H9 (cell line): ENCODE results near the gene CEP131. TPM values are rescaled to one million over a fixed set of nuclear protein-coding genes. Genes with fewer than 3 reads are reported as not detected.

Source experiments
- DNase-seq: peaks from one replicate; pipeline ENCODE4 v3.0.0-alpha.2; 2017
- H2AFZ ChIP-seq: one replicate; pipeline ENCODE4 v1.6.1; 2013; ENCODE audit warnings: mild to moderate bottlenecking, low read length, control low read depth, moderate library complexity
- H2AK5ac ChIP-seq: 2 replicates; pipeline ENCODE4 v1.6.1; 2013; ENCODE audit warnings: low read length, control low read depth, mixed read lengths; ENCODE audit not compliant: insufficient read length
- H2BK120ac ChIP-seq: one replicate; pipeline ENCODE4 v1.6.1; 2013; ENCODE audit warnings: low read depth, mild to moderate bottlenecking, low read length, control low read depth, inconsistent platforms; ENCODE audit not compliant: poor library complexity, severe bottlenecking
- H2BK12ac ChIP-seq: 2 replicates; pipeline ENCODE4 v1.6.1; 2013; ENCODE audit warnings: low read length, control low read depth, mixed read lengths, low read depth; ENCODE audit not compliant: insufficient read length
- H2BK15ac ChIP-seq: 2 replicates; pipeline ENCODE4 v1.6.1; 2013; ENCODE audit warnings: low read depth, low read length, control low read depth
- H2BK20ac ChIP-seq: one replicate; pipeline ENCODE4 v1.6.1; 2013; ENCODE audit warnings: low read depth, mild to moderate bottlenecking, low read length, control low read depth, inconsistent platforms; ENCODE audit not compliant: poor library complexity, severe bottlenecking
- H2BK5ac ChIP-seq: 2 replicates; pipeline ENCODE4 v1.6.1; 2013; ENCODE audit warnings: low read length, control low read depth, mixed read lengths; ENCODE audit not compliant: insufficient read length
- H3K14ac ChIP-seq: 2 replicates; pipeline ENCODE4 v1.6.1; 2013; ENCODE audit warnings: low read length, control low read depth; ENCODE audit not compliant: insufficient read depth
- H3K18ac ChIP-seq: 2 replicates; pipeline ENCODE4 v1.6.1; 2013; ENCODE audit warnings: low read depth, mild to moderate bottlenecking, mixed read lengths, low read length, control low read depth; ENCODE audit not compliant: insufficient read length
- H3K23ac ChIP-seq: 2 replicates; pipeline ENCODE4 v1.6.1; 2013; ENCODE audit warnings: low read length, control low read depth, mixed read lengths, low read depth; ENCODE audit not compliant: insufficient read length
- H3K23me2 ChIP-seq: 2 replicates; pipeline ENCODE4 v1.6.1; 2013; ENCODE audit warnings: low read depth, mild to moderate bottlenecking, mixed read lengths, low read length, control low read depth; ENCODE audit not compliant: insufficient read length, poor library complexity, severe bottlenecking
- H3K27ac ChIP-seq: 2 replicates; pipeline ENCODE4 v1.5.1; 2013; ENCODE audit warnings: low read length, control low read depth, mixed read lengths, low read depth; ENCODE audit not compliant: insufficient read length
- H3K27me3 ChIP-seq: 2 replicates; pipeline ENCODE4 v1.6.1; 2013; ENCODE audit warnings: low read length, control low read depth, inconsistent platforms; ENCODE audit not compliant: insufficient read depth
- H3K4ac ChIP-seq: 2 replicates; pipeline ENCODE4 v1.6.1; 2013; ENCODE audit warnings: low read depth, mild to moderate bottlenecking, control low read depth, inconsistent platforms, low read length, moderate library complexity
- H3K4me1 ChIP-seq: 2 replicates; pipeline ENCODE4 v1.6.1; 2013; ENCODE audit warnings: low read length, control low read depth, inconsistent platforms; ENCODE audit not compliant: insufficient read depth
- H3K4me2 ChIP-seq: 2 replicates; pipeline ENCODE4 v1.6.1; 2013; ENCODE audit warnings: low read length, control low read depth, mixed read lengths; ENCODE audit not compliant: insufficient read length, insufficient read depth
- H3K56ac ChIP-seq: 2 replicates; pipeline ENCODE4 v1.6.1; 2013; ENCODE audit warnings: low read depth, mild to moderate bottlenecking, mixed read lengths, low read length, control low read depth; ENCODE audit not compliant: insufficient read length
- H3K79me1 ChIP-seq: 2 replicates; pipeline ENCODE4 v1.6.1; 2013; ENCODE audit warnings: low read depth, mild to moderate bottlenecking, moderate library complexity, low read length, control low read depth, inconsistent platforms; ENCODE audit not compliant: insufficient read depth, poor library complexity, severe bottlenecking
- H3K79me2 ChIP-seq: 2 replicates; pipeline ENCODE4 v1.6.1; 2013; ENCODE audit warnings: low read length, control low read depth, inconsistent platforms; ENCODE audit not compliant: insufficient read depth
- H3K9ac ChIP-seq: 2 replicates; pipeline ENCODE4 v1.6.1; 2013; ENCODE audit warnings: low read length, control low read depth, mixed read lengths; ENCODE audit not compliant: insufficient read length; ENCODE audit errors: extremely low read depth
- H3K9me3 ChIP-seq: one replicate; pipeline ENCODE4 v1.6.1; 2013; ENCODE audit warnings: low read depth, low read length, inconsistent platforms; ENCODE audit not compliant: control insufficient read depth
- H3T11ph ChIP-seq: one replicate; pipeline ENCODE4 v1.6.1; 2013; ENCODE audit warnings: mild to moderate bottlenecking, low read length, control low read depth, inconsistent platforms
- H4K20me1 ChIP-seq: one replicate; pipeline ENCODE4 v1.6.1; 2013; ENCODE audit not compliant: control insufficient read depth, insufficient read length, insufficient read depth
- H4K5ac ChIP-seq: 2 replicates; pipeline ENCODE4 v1.6.1; 2013; ENCODE audit warnings: low read depth, mild to moderate bottlenecking, mixed read lengths, low read length, control low read depth; ENCODE audit not compliant: insufficient read length
- H4K8ac ChIP-seq: replicated peaks from 2 replicates; pipeline ENCODE4 v1.6.1; 2013; ENCODE audit warnings: low read length, control low read depth, mixed read lengths, low read depth; ENCODE audit not compliant: insufficient read length
- H4K91ac ChIP-seq: 2 replicates; pipeline ENCODE4 v1.6.1; 2013; ENCODE audit warnings: low read depth, mild to moderate bottlenecking, moderate library complexity, mixed read lengths, low read length, control low read depth; ENCODE audit not compliant: insufficient read length
- H3K27ac Mint-ChIP-seq, 3 experiments: 2 replicates in 2 of 3; 3 replicates in 1 of 3; pipeline ENCODE4 v1.8.0; 2020 to 2021; ENCODE audit warnings: mixed read lengths in 3 of 3, mild to moderate bottlenecking in 1 of 3, moderate library complexity in 1 of 3
- H3K27me3 Mint-ChIP-seq: 2 replicates; pipeline ENCODE4 v1.8.0; 2021; ENCODE audit warnings: low read depth, mild to moderate bottlenecking, moderate library complexity, mixed read lengths
- H3K36me3 Mint-ChIP-seq, 3 experiments: 2 replicates in 2 of 3; 3 replicates in 1 of 3; pipeline ENCODE4 v1.8.0; 2020 to 2021; ENCODE audit warnings: low read depth in 3 of 3, mixed read lengths in 3 of 3; ENCODE audit not compliant: insufficient read depth in 1 of 3
- H3K4me1 Mint-ChIP-seq, 2 experiments: 2 replicates each; pipeline ENCODE4 v1.8.0; 2020; ENCODE audit warnings: mixed read lengths in 2 of 2
- H3K4me3 Mint-ChIP-seq, 2 experiments: 2 replicates in 1 of 2; 3 replicates in 1 of 2; pipeline ENCODE4 v1.8.0; 2020 to 2021; ENCODE audit warnings: mild to moderate bottlenecking in 2 of 2, mixed read lengths in 2 of 2, moderate library complexity in 1 of 2
- H3K9me3 Mint-ChIP-seq, 2 experiments: 2 replicates in 1 of 2; 3 replicates in 1 of 2; pipeline ENCODE4 v1.8.0; 2020; ENCODE audit warnings: mild to moderate bottlenecking in 2 of 2, mixed read lengths in 2 of 2, moderate library complexity in 1 of 2
- CTCF ChIP-seq: fragments of 200-600 bp; sonication (generic); conservative IDR thresholded peaks from 3 replicates; pipeline ENCODE4 v1.8.0; 2021; ENCODE audit warnings: antibody characterized with exemption, mild to moderate bottlenecking
- WGBS: extraction: QIAGEN DNeasy Blood & Tissue Kit; methylation state at CpG from one replicate; pipeline ENCODE4 v1.1.7; 2013; ENCODE audit warnings: missing lambda C conversion rate, low lambda C conversion rate, mixed read lengths; ENCODE audit not compliant: insufficient read length; ENCODE audit errors: extremely low coverage; 5-methylcytosine and 5-hydroxymethylcytosine counted together
- total RNA-seq: library from RNA; stranded (reverse); gene quantifications from 2 replicates; pipeline ENCODE4 v1.2.1, GENCODE V29; 2021

The CEP131 gene
- total RNA-seq, 1 experiment from 2014 or later = 16.3 TPM

- Histone ChIP-seq H4K5ac (no peak overlapping the region), H4K8ac (no peak overlapping the region), H3K14ac (no peak overlapping the region), H3K4ac (no peak overlapping the region), H3K79me2 (no peaks in the 10 kb centered on the region), H3K23ac (no peak overlapping the region), H2BK15ac (no peak overlapping the region), H3K4me1 (no peaks in the 10 kb centered on the region), H2AK5ac (no peak overlapping the region), H4K91ac (no peak overlapping the region), H3K9me3 (no peaks in the 10 kb centered on the region), H3K4me2 (no peak overlapping the region), H3K79me1 (no peaks in the 10 kb centered on the region), H2AFZ (no peak overlapping the region), H3T11ph (no peak overlapping the region), H2BK12ac (no peak overlapping the region), H3K23me2 (peaks cover 2% of the 10 kb centered on the region), H3K27me3 (no peaks in the 10 kb centered on the region), H2BK120ac (no peak overlapping the region), H4K20me1 (no peaks in the 10 kb centered on the region), H3K9ac (no peak overlapping the region), H3K56ac (no peak overlapping the region), H2BK20ac (no peak overlapping the region), H3K18ac (no peak overlapping the region), H2BK5ac (no peak overlapping the region), H3K27ac (no peak overlapping the region)
- H3K9me3 Mint-ChIP-seq = no peaks in the 10 kb centered on the region
- DNase-seq = no peak
- no peak overlapping the region for H3K4me3 Mint-ChIP-seq
- no CpG with 5 or more reads among the region's 18 CpGs for WGBS
- H3K4me1 Mint-ChIP-seq = no peaks in the 10 kb centered on the region
- H3K27me3 Mint-ChIP-seq = no peaks in the 10 kb centered on the region
- H3K36me3 Mint-ChIP-seq = peaks cover 14 to 63% (median 53%) of the 10 kb centered on the region in 3 experiments
- TF ChIP-seq CTCF = no peak
- H3K27ac Mint-ChIP-seq = no peak overlapping the region
Measured at GRCh38 chr17:81270279-81270678, 47.5 kb upstream of the CEP131 start.
